Endothelial cell of umbilical vein (primary cell): ENCODE data around the gene SMG1. TPM values are rescaled to one million over a fixed set of nuclear protein-coding genes. Genes with fewer than 3 reads are reported as not detected.

Source experiments
- BruUV-seq: library from RNA; stranded (reverse); fragments of 400-500 nt; replicated peaks from 2 replicates; lab custom pipeline; 2021; lab: Mats Ljungman, UMichigan
- CTCF ChIA-PET: fragments of 300-600, 350-600 bp; sonication (Branson Sonifier 250); formaldehyde crosslinking; loops from one replicate; lab custom pipeline; 2021; ENCODE audit warnings: antibody characterized with exemption, inconsistent platforms; lab: Charles Lee
- POLR2A ChIA-PET: fragments of 300-600, 350-600 bp; sonication (Branson Sonifier 250); formaldehyde crosslinking; loops from one replicate; lab custom pipeline; 2021; ENCODE audit warnings: antibody characterized with exemption, inconsistent platforms; lab: Charles Lee
- DNase-seq: peaks from one replicate; pipeline ENCODE4 v3.0.0-alpha.2; 2011; ENCODE audit warnings: low read depth, low spot score
- FAIRE-seq: peaks from 2 replicates; lab custom pipeline; 2011; peaks lifted over from hg19 to GRCh38; lab: Jason Lieb, UNC
- H2AFZ ChIP-seq: 2 replicates; pipeline ENCODE4 v1.6.0; 2012; ENCODE audit warnings: low read depth, low read length, control low read depth, inconsistent platforms
- H3K27ac ChIP-seq: 2 replicates; pipeline ENCODE4 v1.5.1; 2011; ENCODE audit warnings: low read depth, mild to moderate bottlenecking, control low read depth, low read length, moderate library complexity; ENCODE audit not compliant: insufficient read depth
- H3K27me3 ChIP-seq, 2 experiments: 2 replicates each; pipeline versions ENCODE4 v1.6.0 to v1.6.1; 2011; ENCODE audit warnings: low read length in 2 of 2, mixed read lengths in 1 of 2; ENCODE audit not compliant: control insufficient read depth in 2 of 2, insufficient read depth in 2 of 2
- H3K36me3 ChIP-seq, 2 experiments: 2 replicates in 1 of 2; 3 replicates in 1 of 2; pipeline ENCODE4 v1.5.1; 2011; ENCODE audit warnings: low read length in 2 of 2, mild to moderate bottlenecking in 1 of 2, moderate library complexity in 1 of 2; ENCODE audit not compliant: control insufficient read depth in 2 of 2, insufficient read depth in 2 of 2; ENCODE audit errors: extremely low read depth in 1 of 2
- H3K4me1 ChIP-seq: 3 replicates; pipeline ENCODE4 v1.5.1; 2011; ENCODE audit warnings: mild to moderate bottlenecking, low read length; ENCODE audit not compliant: control insufficient read depth, insufficient read depth; ENCODE audit errors: extremely low read depth
- H3K4me2 ChIP-seq: 2 replicates; pipeline ENCODE4 v1.6.1; 2011; ENCODE audit warnings: low read length, control low read depth, mixed read lengths; ENCODE audit not compliant: insufficient read depth
- H3K4me3 ChIP-seq, 3 experiments: fragments of 200-600 bp in 1 of 3; sonication (generic), shearing (Covaris generic) in 1 of 3; replicated peaks in 1 of 3; 2 replicates each; pipeline ENCODE4 v1.5.1; 2011 to 2016; ENCODE audit warnings: control low read depth in 3 of 3, low read length in 3 of 3, mild to moderate bottlenecking in 2 of 3, inconsistent platforms in 1 of 3, low read depth in 1 of 3, moderate library complexity in 1 of 3; ENCODE audit not compliant: insufficient read depth in 1 of 3
- H3K79me2 ChIP-seq: 2 replicates; pipeline ENCODE4 v1.6.0; 2012; ENCODE audit warnings: low read length, inconsistent platforms; ENCODE audit not compliant: control insufficient read depth, insufficient read depth
- H3K9ac ChIP-seq: replicated peaks from 2 replicates; pipeline ENCODE3; 2011; ENCODE audit warnings: low read length, control low read depth; ENCODE audit not compliant: insufficient read depth; ENCODE audit errors: extremely low read depth
- H3K9me1 ChIP-seq: replicated peaks from 3 replicates; pipeline ENCODE4 v1.6.0; 2011; ENCODE audit warnings: mild to moderate bottlenecking, low read length; ENCODE audit not compliant: control insufficient read depth, insufficient read depth; ENCODE audit errors: extremely low read depth
- H3K9me3 ChIP-seq: replicated peaks from 2 replicates; pipeline ENCODE4 v1.5.1; 2012; ENCODE audit warnings: low read length, inconsistent platforms; ENCODE audit not compliant: control insufficient read depth, insufficient read depth
- H4K20me1 ChIP-seq: replicated peaks from 2 replicates; pipeline ENCODE3; 2011; ENCODE audit warnings: mild to moderate bottlenecking, low read length; ENCODE audit not compliant: control insufficient read depth, insufficient read depth; ENCODE audit errors: extremely low read depth
- EZH2 ChIP-seq: IDR thresholded peaks from 2 replicates; pipeline ENCODE4 v1.6.1; 2012; ENCODE audit warnings: borderline replicate concordance, low read depth, mild to moderate bottlenecking, moderate library complexity, low read length, inconsistent platforms; ENCODE audit not compliant: severe bottlenecking
- FOS ChIP-seq: IDR thresholded peaks from 2 replicates; pipeline ENCODE4 v1.6.1; 2011; ENCODE audit warnings: mild to moderate bottlenecking, low read length, moderate library complexity, borderline replicate concordance; ENCODE audit not compliant: insufficient read depth
- GATA2 ChIP-seq: IDR thresholded peaks from 2 replicates; pipeline ENCODE4 v1.7.0; 2011; ENCODE audit warnings: low read depth, mild to moderate bottlenecking, moderate library complexity, mixed read lengths, low read length; ENCODE audit not compliant: insufficient read length, insufficient read depth
- JUN ChIP-seq: IDR thresholded peaks from 2 replicates; pipeline ENCODE4 v1.6.1; 2011; ENCODE audit warnings: borderline replicate concordance, low read depth; ENCODE audit not compliant: insufficient read length, insufficient read depth
- MYC ChIP-seq: IDR thresholded peaks from one replicate; pipeline ENCODE4 v1.6.1; 2011; ENCODE audit warnings: mild to moderate bottlenecking, low read depth, low read length
- POLR2A ChIP-seq: IDR thresholded peaks from 2 replicates; pipeline ENCODE4 v1.6.1; 2012; ENCODE audit warnings: low read depth, mild to moderate bottlenecking, control low read depth, low read length
- POLR2AphosphoS5 ChIP-seq: IDR thresholded peaks from 2 replicates; pipeline ENCODE4 v1.6.1; 2012; ENCODE audit warnings: low read depth, mild to moderate bottlenecking, control low read depth, low read length, moderate library complexity; ENCODE audit not compliant: insufficient read depth
- dilution Hi-C: fragments of 300-500 bp; cut with MboI; formaldehyde crosslinking; loops from one replicate; pipeline ENCODE4 v1.15.0; 2019; ENCODE audit warnings: low sequenced_read_pairs; ENCODE audit not compliant: extremely low pct_ligation_motif_present
- intact Hi-C: fragments of 100-400 bp; cut with micrococcal nuclease; formaldehyde crosslinking; loops from one replicate; pipeline ENCODE4 v1.10.0; 2022
- polyA plus RNA-seq, 4 experiments: library from polyadenylated mRNA; depleted of rRNA in 3 of 4; stranded (reverse) in 3 of 4; unstranded in 1 of 4; fragments of >200 nt; gene quantifications; 2 replicates each; pipeline versions ENCODE4 v1.2.1 to v1.2.3, GENCODE V29; 2011 to 2012; ENCODE audit warnings: missing spikeins in 1 of 4
- total RNA-seq: library from RNA; stranded (reverse); gene quantifications from 2 replicates; pipeline ENCODE4 v1.2.3, GENCODE V29; 2021
- TF ChIP-seq, protein P1 (sequence below), 2 donors: IDR thresholded peaks; 1 replicate in 1 of 2; 2 replicates in 1 of 2; pipeline ENCODE4 v1.5.1; 2011; ENCODE audit warnings: low read length in 2 of 2, mild to moderate bottlenecking in 2 of 2, moderate library complexity in 2 of 2, control low read depth in 1 of 2, inconsistent platforms in 1 of 2, low read depth in 1 of 2; ENCODE audit not compliant: insufficient read depth in 1 of 2; ENCODE audit errors: extremely low read depth in 1 of 2
- TF ChIP-seq, protein P2 (sequence below): IDR thresholded peaks from 2 replicates; pipeline ENCODE4 v1.6.1; 2011; ENCODE audit not compliant: insufficient read depth, insufficient read length

SMG1 gene
- total and polyA plus RNA-seq, 2 donors (not counting 3 experiments of a cell fraction or from before 2014, with no cell fraction given): 14.0 to 90.8 TPM

DNA sequence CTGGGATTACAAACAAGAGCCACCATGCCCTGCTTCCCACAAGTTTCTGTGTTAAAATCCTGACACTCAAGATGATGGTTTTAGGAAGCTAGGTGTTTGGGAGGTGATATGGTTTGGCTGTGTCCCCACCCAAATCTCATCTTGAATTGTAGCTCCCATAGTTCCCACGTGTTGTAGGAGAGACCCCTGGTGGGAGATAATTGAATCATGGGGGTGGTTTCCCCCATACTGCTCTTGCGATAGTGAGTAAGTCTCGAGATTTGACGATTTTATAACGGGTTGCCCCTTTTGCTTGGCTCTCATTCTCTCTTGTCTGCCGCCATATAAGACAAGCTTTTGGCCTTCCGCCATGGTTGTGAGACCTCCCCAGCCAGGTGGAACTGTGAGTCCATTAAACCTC lies 17.2 kb upstream of the SMG1 start:
- H3K9me1 ChIP-seq: no peaks in the 10 kb centered on the region
- H3K27me3 ChIP-seq: no peaks in the 10 kb centered on the region
- POLR2A ChIA-PET: no interaction called here
- H3K9ac ChIP-seq: no peak overlapping the region
- H3K27ac ChIP-seq: no peak overlapping the region
- no peaks in the 10 kb centered on the region for H4K20me1 ChIP-seq
- CTCF ChIA-PET: interaction anchor here (1.5 kb wide), 1 partner anchor 41 kb away, joined by 3 read pairs; the partner anchor contains the start of gene TMC7
- no peaks in the 10 kb centered on the region for H3K79me2 ChIP-seq
- TF ChIP-seq, protein P1, sequence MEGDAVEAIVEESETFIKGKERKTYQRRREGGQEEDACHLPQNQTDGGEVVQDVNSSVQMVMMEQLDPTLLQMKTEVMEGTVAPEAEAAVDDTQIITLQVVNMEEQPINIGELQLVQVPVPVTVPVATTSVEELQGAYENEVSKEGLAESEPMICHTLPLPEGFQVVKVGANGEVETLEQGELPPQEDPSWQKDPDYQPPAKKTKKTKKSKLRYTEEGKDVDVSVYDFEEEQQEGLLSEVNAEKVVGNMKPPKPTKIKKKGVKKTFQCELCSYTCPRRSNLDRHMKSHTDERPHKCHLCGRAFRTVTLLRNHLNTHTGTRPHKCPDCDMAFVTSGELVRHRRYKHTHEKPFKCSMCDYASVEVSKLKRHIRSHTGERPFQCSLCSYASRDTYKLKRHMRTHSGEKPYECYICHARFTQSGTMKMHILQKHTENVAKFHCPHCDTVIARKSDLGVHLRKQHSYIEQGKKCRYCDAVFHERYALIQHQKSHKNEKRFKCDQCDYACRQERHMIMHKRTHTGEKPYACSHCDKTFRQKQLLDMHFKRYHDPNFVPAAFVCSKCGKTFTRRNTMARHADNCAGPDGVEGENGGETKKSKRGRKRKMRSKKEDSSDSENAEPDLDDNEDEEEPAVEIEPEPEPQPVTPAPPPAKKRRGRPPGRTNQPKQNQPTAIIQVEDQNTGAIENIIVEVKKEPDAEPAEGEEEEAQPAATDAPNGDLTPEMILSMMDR (IDR thresholded peaks at IDR 0.05; ENCODE audit: extremely low read depth in 1 of 2, insufficient read depth in 1 of 2, low read depth in 1 of 2, low read length in 2 of 2): no peak
- TF ChIP-seq MYC: no peak
- TF ChIP-seq JUN: no peak
- TF ChIP-seq, protein P2, sequence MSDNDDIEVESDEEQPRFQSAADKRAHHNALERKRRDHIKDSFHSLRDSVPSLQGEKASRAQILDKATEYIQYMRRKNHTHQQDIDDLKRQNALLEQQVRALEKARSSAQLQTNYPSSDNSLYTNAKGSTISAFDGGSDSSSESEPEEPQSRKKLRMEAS: no peak
- TF ChIP-seq POLR2A: no peak
- TF ChIP-seq EZH2: no peak
- no peak for TF ChIP-seq FOS
- no peak for TF ChIP-seq POLR2AphosphoS5
- TF ChIP-seq GATA2: no peak
- intact Hi-C loops (no loop called here), dilution Hi-C loops (no loop called here)
- no peak overlapping the region for H2AFZ ChIP-seq
- FAIRE-seq (no peak), DNase-seq (no peak)
- H3K4me3 ChIP-seq: no peak overlapping the region
- no peak overlapping the region for H3K4me2 ChIP-seq
- no TSS peak for BruUV-seq
- H3K36me3 ChIP-seq: no peaks in the 10 kb centered on the region
- no peaks in the 10 kb centered on the region for H3K9me3 ChIP-seq
- H3K4me1 ChIP-seq: no peaks in the 10 kb centered on the region
